Neuronal stem cell (in vitro differentiated cells): ENCODE measurements around the gene VWDE.

Source experiments
- DNase-seq: peaks from one replicate; pipeline ENCODE4 v3.0.0-alpha.2; 2013; ENCODE audit warnings: low spot score
- H2AFZ ChIP-seq: one replicate; pipeline ENCODE4 v1.6.1; 2013; ENCODE audit warnings: mild to moderate bottlenecking, low read length, inconsistent platforms
- H2AK5ac ChIP-seq: 2 replicates; pipeline ENCODE4 v1.6.1; 2013; ENCODE audit warnings: low read depth, mild to moderate bottlenecking, inconsistent platforms, low read length, moderate library complexity, mixed read lengths
- H2BK120ac ChIP-seq: 2 replicates; pipeline ENCODE4 v1.6.1; 2013; ENCODE audit warnings: low read depth, mild to moderate bottlenecking, inconsistent platforms, low read length, moderate library complexity, mixed read lengths
- H2BK12ac ChIP-seq: one replicate; pipeline ENCODE4 v1.6.1; 2013; ENCODE audit warnings: low read length, inconsistent platforms
- H2BK15ac ChIP-seq: 2 replicates; pipeline ENCODE4 v1.6.1; 2013; ENCODE audit warnings: mild to moderate bottlenecking, low read length, inconsistent platforms, mixed read lengths
- H2BK5ac ChIP-seq: one replicate; pipeline ENCODE4 v1.6.1; 2013; ENCODE audit warnings: inconsistent platforms, mild to moderate bottlenecking, low read length, moderate library complexity
- H3K14ac ChIP-seq: one replicate; pipeline ENCODE4 v1.6.1; 2013; ENCODE audit warnings: low read length, inconsistent platforms
- H3K18ac ChIP-seq: 2 replicates; pipeline ENCODE4 v1.6.1; 2013; ENCODE audit warnings: low read length, inconsistent platforms
- H3K23ac ChIP-seq: 2 replicates; pipeline ENCODE4 v1.6.1; 2013; ENCODE audit warnings: low read depth, mild to moderate bottlenecking, mixed read lengths, low read length, inconsistent platforms; ENCODE audit not compliant: poor library complexity
- H3K27ac ChIP-seq: replicated peaks from 3 replicates; pipeline ENCODE4 v1.5.1; 2013; ENCODE audit warnings: low read length, inconsistent platforms
- H3K27me3 ChIP-seq, 3 experiments: 2 replicates each; pipeline ENCODE4 v1.6.1; 2013; ENCODE audit warnings: low read length in 3 of 3, mild to moderate bottlenecking in 2 of 3, inconsistent platforms in 1 of 3, low read depth in 1 of 3, mixed read lengths in 1 of 3, moderate library complexity in 1 of 3; ENCODE audit not compliant: control insufficient read depth in 3 of 3, insufficient read depth in 3 of 3
- H3K36me3 ChIP-seq, 2 donors: replicated peaks in 1 of 2; 2 replicates each; pipeline ENCODE4 v1.6.1; 2013; ENCODE audit warnings: low read length in 2 of 2; ENCODE audit not compliant: control insufficient read depth in 2 of 2, insufficient read depth in 2 of 2
- H3K4ac ChIP-seq: 2 replicates; pipeline ENCODE4 v1.6.1; 2013; ENCODE audit warnings: inconsistent platforms, mild to moderate bottlenecking, low read length, moderate library complexity
- H3K4me1 ChIP-seq, 2 donors: 1 replicate in 1 of 2; 2 replicates in 1 of 2; pipeline ENCODE4 v1.6.1; 2013; ENCODE audit warnings: low read length in 2 of 2, low read depth in 1 of 2; ENCODE audit not compliant: control insufficient read depth in 2 of 2, insufficient read depth in 1 of 2
- H3K4me2 ChIP-seq: one replicate; pipeline ENCODE4 v1.6.1; 2013; ENCODE audit warnings: mild to moderate bottlenecking, low read length, inconsistent platforms; ENCODE audit not compliant: insufficient read depth, poor library complexity, severe bottlenecking
- H3K4me3 ChIP-seq, 2 donors: 2 replicates each; pipeline ENCODE4 v1.5.1; 2013; ENCODE audit warnings: low read length in 2 of 2, mild to moderate bottlenecking in 2 of 2, inconsistent platforms in 1 of 2, moderate library complexity in 1 of 2
- H3K79me1 ChIP-seq: one replicate; pipeline ENCODE4 v1.6.1; 2013; ENCODE audit warnings: low read depth, mild to moderate bottlenecking, inconsistent platforms, low read length, moderate library complexity
- H3K9ac ChIP-seq: one replicate; pipeline ENCODE4 v1.6.1; 2013; ENCODE audit warnings: mild to moderate bottlenecking, low read depth, low read length, inconsistent platforms; ENCODE audit not compliant: poor library complexity
- H3K9me3 ChIP-seq, 2 donors: replicated peaks in 1 of 2; 2 replicates each; pipeline versions ENCODE3 to v1.6.1; 2013; ENCODE audit warnings: low read length in 2 of 2, mild to moderate bottlenecking in 2 of 2, inconsistent platforms in 1 of 2, low read depth in 1 of 2, mixed read lengths in 1 of 2, moderate library complexity in 1 of 2; ENCODE audit not compliant: control insufficient read depth in 2 of 2, insufficient read depth in 1 of 2
- H4K8ac ChIP-seq: one replicate; pipeline ENCODE4 v1.6.1; 2013; ENCODE audit warnings: low read depth, mild to moderate bottlenecking, inconsistent platforms, low read length, moderate library complexity
- H4K91ac ChIP-seq: one replicate; pipeline ENCODE4 v1.6.1; 2013; ENCODE audit warnings: low read length, low read depth, mild to moderate bottlenecking, inconsistent platforms; ENCODE audit not compliant: poor library complexity
- WGBS, 2 donors: extraction: QIAGEN DNeasy Blood & Tissue Kit; methylation state at CpG; one replicate each; pipeline ENCODE4 v1.1.7; 2013; ENCODE audit warnings: missing lambda C conversion rate in 2 of 2, mixed read lengths in 1 of 2; ENCODE audit not compliant: insufficient read length in 2 of 2, insufficient replicate concordance in 1 of 2; ENCODE audit errors: extremely low coverage in 2 of 2; 5-methylcytosine and 5-hydroxymethylcytosine counted together

Gene VWDE

DNA sequence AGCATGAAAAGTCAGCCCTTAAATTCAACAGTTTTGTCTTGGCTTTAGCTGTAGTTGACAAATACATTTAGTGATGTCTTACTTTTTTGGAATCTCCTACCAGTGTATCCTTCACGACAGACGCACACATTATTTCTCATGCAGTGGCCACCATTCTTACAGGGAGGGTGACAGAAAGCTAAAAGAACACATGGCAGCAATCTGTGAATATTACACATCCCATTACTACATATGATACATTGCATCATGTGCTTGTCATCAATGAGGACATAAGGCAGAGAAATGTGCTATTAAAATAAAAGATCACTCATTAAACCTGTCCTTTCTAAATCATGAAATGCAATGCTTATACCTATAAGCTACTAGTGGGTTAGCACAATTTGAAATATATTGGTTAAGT, 66.6 kb downstream of the VWDE start:
- Histone ChIP-seq H3K4me3 (no peak overlapping the region), H3K18ac (no peak overlapping the region), H3K9me3 (no peaks in the 10 kb centered on the region), H3K79me1 (no peaks in the 10 kb centered on the region), H3K27ac (no peak overlapping the region), H3K23ac (no peak overlapping the region), H2BK12ac (no peak overlapping the region), H2BK5ac (no peak overlapping the region), H3K4me2 (no peak overlapping the region), H3K9ac (no peak overlapping the region), H4K8ac (no peak overlapping the region), H2AFZ (no peak overlapping the region), H3K14ac (no peak overlapping the region), H4K91ac (no peak overlapping the region), H3K36me3 (no peaks in the 10 kb centered on the region), H3K4ac (no peak overlapping the region), H3K27me3 (no peaks in the 10 kb centered on the region), H2AK5ac (no peak overlapping the region), H2BK15ac (no peak overlapping the region), H3K4me1 (no peaks in the 10 kb centered on the region), H2BK120ac (no peak overlapping the region)
- no peak for DNase-seq
- no CpG with 5 or more reads among the region's 2 CpGs for WGBS, 2 donors

DNA sequence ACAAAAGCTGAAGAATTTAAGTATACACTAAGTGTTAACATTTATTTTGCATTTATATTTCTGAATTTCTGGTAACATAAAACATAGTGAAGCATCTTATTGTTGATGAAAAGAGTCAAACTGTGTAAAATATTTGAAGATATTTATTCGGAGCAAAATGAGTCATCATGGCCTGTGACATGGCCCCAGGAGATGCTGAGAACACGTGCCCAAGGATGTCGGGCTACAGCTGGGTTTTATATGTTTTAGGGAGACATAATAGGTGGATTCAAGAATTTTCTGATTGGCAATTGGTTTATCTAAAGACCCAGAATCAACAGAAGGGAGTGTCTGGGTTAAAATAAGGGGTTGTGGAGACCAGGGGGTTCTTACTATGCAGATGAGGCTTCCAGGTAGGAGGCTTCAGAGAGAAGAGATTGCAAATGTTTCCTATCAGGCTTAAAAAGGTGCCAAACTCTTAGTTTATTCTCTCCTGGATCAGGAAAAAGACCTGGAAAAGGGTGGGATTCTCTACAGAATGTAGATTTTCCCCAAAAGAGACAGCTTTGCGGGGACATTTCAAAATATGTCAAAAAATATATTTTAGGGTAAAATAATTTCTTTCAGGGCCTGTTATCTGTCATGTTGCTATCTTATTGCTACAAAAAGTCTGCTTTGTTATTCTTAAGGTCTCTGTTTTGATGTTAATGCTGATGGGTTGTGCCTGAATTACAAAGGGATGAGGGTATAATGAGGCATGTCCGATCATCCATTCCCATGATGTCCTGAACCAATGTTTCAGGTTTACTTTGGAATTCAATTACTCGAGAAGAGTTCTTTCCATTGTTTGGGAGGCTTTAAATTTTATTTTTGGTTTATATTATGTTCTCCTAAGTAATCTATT, 74.5 kb downstream of the VWDE start:
- no peak overlapping the region for H2BK120ac ChIP-seq
- H4K8ac ChIP-seq, result no peak overlapping the region
- H3K4ac ChIP-seq, result no peak overlapping the region
- no peaks in the 10 kb centered on the region for H3K36me3 ChIP-seq
- no peak overlapping the region for H3K27ac ChIP-seq
- H3K9ac ChIP-seq, result no peak overlapping the region
- no peak overlapping the region for H4K91ac ChIP-seq
- WGBS, 2 donors, result no CpG with 5 or more reads among the region's 6 CpGs
- H2BK15ac ChIP-seq, result no peak overlapping the region
- DNase-seq, result no peak
- H2AFZ ChIP-seq, result no peak overlapping the region
- H2BK5ac ChIP-seq, result no peak overlapping the region
- H3K4me3 ChIP-seq, result no peak overlapping the region
- no peak overlapping the region for H3K23ac ChIP-seq
- H3K9me3 ChIP-seq, result no peaks in the 10 kb centered on the region
- H3K27me3 ChIP-seq, result peaks cover 0 to 3% (median 0%) of the 10 kb centered on the region in 3 experiments
- no peak overlapping the region for H3K14ac ChIP-seq
- H2AK5ac ChIP-seq, result no peak overlapping the region
- no peaks in the 10 kb centered on the region for H3K79me1 ChIP-seq
- H3K4me1 ChIP-seq, result no peaks in the 10 kb centered on the region
- H3K18ac ChIP-seq, result no peak overlapping the region
- H2BK12ac ChIP-seq, result no peak overlapping the region
- H3K4me2 ChIP-seq, result no peak overlapping the region

DNA sequence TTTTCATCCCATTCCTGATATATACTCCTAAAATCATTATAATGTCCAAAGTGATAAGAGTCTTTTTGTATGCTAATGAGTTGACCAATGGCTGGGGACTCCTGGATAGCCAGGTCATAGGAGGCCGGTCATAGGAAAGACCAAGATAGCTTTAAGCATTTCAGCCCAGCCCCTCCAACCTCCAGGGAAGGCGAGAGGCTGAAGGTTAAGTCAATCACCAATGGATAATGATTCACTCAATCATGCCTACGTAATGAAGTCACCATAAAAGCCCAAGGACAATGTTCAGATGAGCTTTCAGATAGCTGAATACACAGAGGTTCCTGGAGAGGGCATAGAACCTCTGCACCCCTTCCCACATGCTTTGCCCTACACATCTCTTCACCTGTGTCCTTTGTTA, 75.7 kb downstream of the VWDE start:
- Histone ChIP-seq H3K4ac (no peak overlapping the region), H3K9ac (no peak overlapping the region), H3K18ac (no peak overlapping the region), H3K14ac (no peak overlapping the region), H3K36me3 (no peaks in the 10 kb centered on the region), H3K79me1 (no peaks in the 10 kb centered on the region), H3K4me3 (no peak overlapping the region), H4K8ac (no peak overlapping the region), H3K4me2 (no peak overlapping the region), H2BK120ac (no peak overlapping the region), H2AFZ (no peak overlapping the region), H3K27me3 (peaks cover 0 to 3% (median 0%) of the 10 kb centered on the region in 3 experiments), H2BK15ac (no peak overlapping the region), H2BK12ac (no peak overlapping the region), H3K9me3 (no peaks in the 10 kb centered on the region), H2BK5ac (no peak overlapping the region), H3K27ac (no peak overlapping the region), H3K23ac (no peak overlapping the region), H2AK5ac (no peak overlapping the region), H4K91ac (no peak overlapping the region), H3K4me1 (no peaks in the 10 kb centered on the region)
- no CpG with 5 or more reads among the region's 3 CpGs for WGBS, 2 donors
- no peak for DNase-seq

DNA sequence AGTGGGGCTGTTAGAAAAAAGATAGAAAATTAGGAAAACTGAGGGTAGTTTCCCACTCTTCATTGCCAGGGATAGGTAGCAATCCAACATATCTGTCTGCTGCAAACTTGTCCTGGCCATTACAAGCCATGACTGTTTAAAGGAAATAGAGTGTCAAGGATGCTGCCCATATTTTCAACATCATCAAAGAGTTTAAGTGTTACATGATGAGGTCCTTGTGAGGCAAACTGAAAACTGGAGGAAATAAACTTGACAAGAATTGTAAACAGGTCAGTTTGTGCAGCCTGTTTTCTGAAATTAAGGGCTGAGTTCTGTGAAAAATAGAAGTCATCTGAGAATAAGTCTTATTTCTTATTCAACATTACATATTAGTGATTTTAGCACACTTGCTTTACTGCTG, 78.0 kb downstream of the VWDE start:
- Histone ChIP-seq H3K27ac (no peak overlapping the region), H3K18ac (no peak overlapping the region), H2AFZ (no peak overlapping the region), H3K9ac (no peak overlapping the region), H3K4ac (no peak overlapping the region), H2AK5ac (no peak overlapping the region), H3K9me3 (no peaks in the 10 kb centered on the region), H3K23ac (no peak overlapping the region), H3K14ac (no peak overlapping the region), H2BK5ac (no peak overlapping the region), H3K4me3 (no peak overlapping the region), H2BK12ac (no peak overlapping the region), H4K8ac (no peak overlapping the region), H3K27me3 (peaks cover 0 to 3% (median 0%) of the 10 kb centered on the region in 3 experiments), H2BK15ac (no peak overlapping the region), H3K79me1 (no peaks in the 10 kb centered on the region), H3K4me1 (no peaks in the 10 kb centered on the region), H4K91ac (no peak overlapping the region), H2BK120ac (no peak overlapping the region), H3K36me3 (no peaks in the 10 kb centered on the region), H3K4me2 (no peak overlapping the region)
- no peak for DNase-seq
